HG03175 (cell line): Measurements from ENCODE around the gene TOR3A.

Experiments
- ATAC-seq: cut with Tn5 transposase; IDR thresholded peaks from one replicate; pipeline ENCODE4 v1.9.1; 2021; ENCODE audit warnings: mild to moderate bottlenecking, moderate library complexity; ENCODE audit not compliant: unreplicated experiment

Gene TOR3A

DNA sequence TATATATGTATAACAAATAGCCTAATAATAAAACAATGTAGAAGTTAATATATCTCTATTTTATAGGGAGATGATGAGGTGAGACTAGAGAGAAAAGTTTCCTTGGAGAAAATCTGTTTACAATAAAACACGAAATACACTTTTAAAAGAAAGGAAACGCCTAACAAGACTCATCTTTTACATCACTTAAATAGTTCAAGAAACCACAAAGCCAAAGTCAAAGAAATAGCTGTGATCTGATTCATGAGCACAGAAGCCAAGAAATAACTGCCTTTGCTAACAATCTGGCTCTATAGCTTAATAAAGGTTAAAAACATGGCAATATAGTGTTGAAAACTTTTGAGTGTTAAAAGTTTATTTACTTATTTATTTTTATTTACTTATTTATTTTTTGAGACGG is 61.5 kb downstream of the TOR3A start:
- ATAC-seq = no peak

DNA sequence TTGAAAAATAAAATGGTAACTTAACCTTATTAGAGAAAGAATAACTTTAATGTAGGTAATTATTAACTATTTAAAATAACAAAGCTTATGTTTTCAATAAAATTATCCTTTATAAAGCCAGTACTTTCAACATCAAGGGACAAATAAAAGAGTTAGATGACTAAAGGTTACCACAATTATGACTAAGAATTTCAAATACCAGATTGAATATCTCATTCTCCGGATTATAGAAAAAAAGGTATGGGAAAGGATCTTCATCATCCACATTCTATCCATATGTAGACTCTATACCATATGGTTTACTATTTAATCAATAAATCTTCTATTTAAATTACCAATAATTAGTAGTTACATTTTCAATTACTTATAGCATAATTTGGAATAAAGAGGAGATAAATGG is 62.8 kb downstream of the TOR3A start:
- no peak for ATAC-seq

DNA sequence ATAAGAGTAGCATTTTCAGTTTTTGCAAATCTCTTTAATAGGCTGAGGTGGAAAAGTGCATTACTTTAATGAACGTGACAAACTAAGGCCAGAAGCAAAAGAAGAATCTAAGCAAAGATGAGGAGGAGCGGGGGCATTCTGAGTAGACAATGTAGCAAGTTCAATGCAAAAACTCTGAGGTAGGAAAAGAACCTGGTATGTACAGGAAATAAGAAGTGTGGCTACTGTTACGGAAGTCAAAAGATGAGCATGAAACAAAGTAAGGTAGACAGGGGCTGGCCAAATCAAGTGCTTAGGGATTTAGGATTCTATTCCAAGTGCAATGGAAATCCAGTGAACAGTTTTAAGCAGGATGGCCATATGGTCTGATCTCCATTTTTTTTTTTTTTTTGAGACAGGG is 63.7 kb downstream of the TOR3A start:
- ATAC-seq = no peak
